Kidney (tissue), 14 donors: ENCODE data around the gene VTCN1. TPM values are rescaled to one million over a fixed set of nuclear protein-coding genes. Genes with fewer than 3 reads are reported as not detected.
A peak's percentile ranks its signal among the peaks of the same experiment; 100 is the strongest.

ENCODE experiments used
- DNase-seq, 5 donors: peaks; one replicate each; pipeline ENCODE4 v3.0.0-alpha.2; 2013 to 2020
- FAIRE-seq: peaks from 2 replicates; lab custom pipeline; 2012; peaks lifted over from hg19 to GRCh38; lab: Jason Lieb, UNC
- H3K27ac ChIP-seq, 2 donors: one replicate each; pipeline ENCODE4 v1.7.0; 2013; ENCODE audit warnings: low read depth in 2 of 2, low read length in 2 of 2, inconsistent platforms in 1 of 2
- H3K27me3 ChIP-seq: one replicate; pipeline ENCODE4 v1.7.1; 2013; ENCODE audit warnings: low read length, inconsistent platforms; ENCODE audit not compliant: control insufficient read depth, insufficient read depth
- H3K36me3 ChIP-seq, 3 donors: one replicate each; pipeline versions ENCODE4 v1.7.0 to v1.7.1; 2013; ENCODE audit warnings: low read length in 3 of 3, control low read depth in 1 of 3, inconsistent platforms in 1 of 3; ENCODE audit not compliant: insufficient read depth in 3 of 3, control insufficient read depth in 2 of 3
- H3K4me1 ChIP-seq, 3 donors: one replicate each; pipeline versions ENCODE4 v1.7.0 to v1.7.1; 2013; ENCODE audit warnings: low read length in 3 of 3, inconsistent platforms in 1 of 3, low read depth in 1 of 3; ENCODE audit not compliant: control insufficient read depth in 2 of 3, insufficient read depth in 2 of 3
- H3K4me3 ChIP-seq, 3 donors: one replicate each; pipeline versions ENCODE4 v1.7.0 to v1.8.1; 2013; ENCODE audit warnings: low read length in 3 of 3, control low read depth in 1 of 3, inconsistent platforms in 1 of 3
- H3K9ac ChIP-seq, 3 donors: one replicate each; pipeline versions ENCODE4 v1.7.0 to v1.7.1; 2013; ENCODE audit warnings: low read length in 3 of 3, control low read depth in 1 of 3, inconsistent platforms in 1 of 3
- H3K9me3 ChIP-seq, 3 donors: one replicate each; pipeline versions ENCODE4 v1.7.0 to v1.7.1; 2013; ENCODE audit warnings: low read length in 3 of 3, control low read depth in 1 of 3, inconsistent platforms in 1 of 3; ENCODE audit not compliant: control insufficient read depth in 2 of 3, insufficient read depth in 1 of 3
- CTCF ChIP-seq: IDR thresholded peaks from 3 replicates; pipeline ENCODE4 v1.5.1; 2012; ENCODE audit warnings: mild to moderate bottlenecking, moderate library complexity, borderline replicate concordance; ENCODE audit not compliant: insufficient read depth; ENCODE audit errors: extremely low read depth
- intact Hi-C: fragments of 100-400 bp; cut with DNase I; formaldehyde crosslinking; loops from one replicate; pipeline ENCODE4 v1.11.1; 2022
- polyA plus RNA-seq: library from polyadenylated mRNA; stranded (reverse); fragments of 350-450 nt; fragmentation: Illumina TruSeq; extraction: RNeasy Lipid Tissue Mini Kit (QIAGEN cat#74804); gene quantifications from one replicate; pipeline ENCODE4 v1.2.3, GENCODE V29; 2014; ENCODE audit warnings: low read depth, low replicate concordance; ENCODE audit not compliant: insufficient read depth
- total RNA-seq: library from RNA; stranded (reverse); fragmentation: NEBNext Ultra II Directional; extraction: Animal tissue kit (Norgen Biotek cat#: 25700); gene quantifications from one replicate; pipeline ENCODE4 v1.2.1, GENCODE V29; 2021
- donor health status: control.
- donor health status: control.
- donor health status: control.
- donor health status: control.
- donor health status: control.
- donor health status: DM: yes; HTN: yes; CAD: no.
- donor health status: Normal renal cell carcinoma (clear cell type).

VTCN1 gene
- total and polyA plus RNA-seq, 2 donors from 2014 or later: 26.5 to 32.6 TPM

DNA sequence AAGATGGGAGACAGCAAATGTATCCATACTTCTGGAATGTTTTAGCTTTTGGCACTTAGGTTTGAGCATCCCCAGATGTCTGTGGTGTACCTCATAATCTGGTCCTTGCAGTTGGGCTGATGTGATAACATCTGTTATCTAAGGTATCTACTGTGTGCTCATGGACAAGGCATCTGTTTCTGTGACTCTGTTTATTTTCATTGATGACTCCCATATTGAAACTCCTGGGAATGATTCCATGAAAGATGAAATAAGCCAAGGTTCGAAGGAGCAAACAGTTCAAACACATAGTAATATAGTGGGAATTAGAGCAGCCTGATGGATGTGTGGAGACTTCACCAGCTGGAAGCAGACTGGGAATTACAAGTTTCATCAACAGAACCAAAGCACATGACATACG, 68.5 kb downstream of the VTCN1 start:
- Histone ChIP-seq H3K36me3 (no peaks in the 10 kb centered on the region), H3K27me3 (no peaks in the 10 kb centered on the region), H3K4me1 (no peaks in the 10 kb centered on the region), H3K9ac (no peak overlapping the region), H3K4me3 (no peak overlapping the region), H3K9me3 (no peaks in the 10 kb centered on the region), H3K27ac (no peak overlapping the region)
- no peak for FAIRE-seq
- TF ChIP-seq CTCF: no peak
- no peak for DNase-seq
- intact Hi-C loops: no loop called here

DNA sequence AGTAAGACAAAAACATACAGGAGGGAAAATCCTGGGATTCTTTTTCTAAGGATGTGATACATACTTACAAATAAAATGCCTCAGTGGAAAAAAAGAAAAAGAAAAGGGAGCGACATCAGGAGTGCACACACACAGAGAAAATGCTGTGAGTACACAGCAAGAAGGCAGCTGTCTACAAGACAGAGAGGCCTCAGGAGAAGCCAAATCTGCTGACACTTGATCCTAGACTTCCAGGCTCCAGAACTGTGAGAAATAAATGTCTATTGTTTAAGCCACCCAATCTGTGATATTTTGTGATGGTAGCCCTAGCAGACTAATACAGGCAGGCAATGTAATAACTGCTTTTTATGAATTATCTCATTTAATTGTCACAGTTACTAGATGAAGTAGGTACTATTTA, 72.2 kb downstream of the VTCN1 start:
- DNase-seq (peak in 1 of 5 donors; percentile 16), FAIRE-seq (no peak)
- Histone ChIP-seq H3K27ac (no peak overlapping the region), H3K9me3 (no peaks in the 10 kb centered on the region), H3K9ac (no peak overlapping the region), H3K27me3 (no peaks in the 10 kb centered on the region), H3K36me3 (no peaks in the 10 kb centered on the region), H3K4me1 (no peaks in the 10 kb centered on the region), H3K4me3 (no peak overlapping the region)
- TF ChIP-seq CTCF: no peak
- intact Hi-C loops: no loop called here

- H3K4me1 ChIP-seq: no peaks in the 10 kb centered on the region
- no peak for DNase-seq
- intact Hi-C loops: no loop called here
- no peak for TF ChIP-seq CTCF
- H3K27me3 ChIP-seq: no peaks in the 10 kb centered on the region
- H3K9ac ChIP-seq: no peak overlapping the region
- no peak for FAIRE-seq
- H3K9me3 ChIP-seq: no peaks in the 10 kb centered on the region
- H3K36me3 ChIP-seq: no peaks in the 10 kb centered on the region
- no peak overlapping the region for H3K4me3 ChIP-seq
- no peak overlapping the region for H3K27ac ChIP-seq
Observed at GRCh38 chr1:117138106-117138505, 72.6 kb downstream of the VTCN1 start.

GRCh38 chr1:117137281-117137855, 73.4 kb downstream of the VTCN1 start:
- Histone ChIP-seq H3K9me3 (no peaks in the 10 kb centered on the region), H3K27ac (no peak overlapping the region), H3K4me1 (no peaks in the 10 kb centered on the region), H3K9ac (no peak overlapping the region), H3K36me3 (no peaks in the 10 kb centered on the region), H3K4me3 (no peak overlapping the region), H3K27me3 (no peaks in the 10 kb centered on the region)
- TF ChIP-seq CTCF: no peak
- intact Hi-C loops: no loop called here
- FAIRE-seq (no peak), DNase-seq (peak in 2 of 5 donors; percentile 26 to 40)
